ENCODE data around the gene RGMA. TPM values are rescaled to one million over a fixed set of nuclear protein-coding genes. Genes with fewer than 3 reads are reported as not detected.

Gene RGMA
- total and polyA plus RNA-seq, 2 donors (not counting 3 experiments of a cell fraction or from before 2014, with no cell fraction given) = 0.06 to 0.13 TPM

DNA sequence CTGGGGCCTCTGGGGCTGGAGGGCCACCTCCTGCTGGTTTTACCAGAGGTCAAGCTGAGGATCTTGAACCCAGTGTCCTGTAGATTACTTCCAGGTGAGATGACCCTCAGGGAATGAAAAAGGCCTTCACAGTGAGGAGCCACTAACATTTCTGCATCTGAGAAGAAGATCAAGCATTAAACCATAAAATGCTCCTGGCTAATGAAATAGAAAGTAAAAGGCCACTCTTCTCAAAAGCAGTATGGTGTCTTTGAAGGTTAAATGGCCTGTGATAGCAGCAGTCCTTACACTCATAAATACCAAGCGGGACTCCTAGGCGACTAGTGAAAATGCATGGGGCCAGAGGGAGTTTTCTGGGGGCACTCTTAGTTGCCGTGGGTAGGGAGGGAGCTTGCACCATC, 47.0 kb upstream of the RGMA start:
- Histone ChIP-seq H3K4me2 (ENCODE audit: insufficient read depth, low read length) (no peak overlapping the region), H3K27me3 (ENCODE audit: control insufficient read depth in 2 of 2, insufficient read depth in 2 of 2, low read length in 2 of 2) (no peaks in the 10 kb centered on the region), H2AFZ (ENCODE audit: low read depth, low read length) (no peak overlapping the region), H3K9me3 (replicated peaks; ENCODE audit: control insufficient read depth, insufficient read depth, low read length) (peaks cover 4% of the 10 kb centered on the region), H3K79me2 (ENCODE audit: control insufficient read depth, insufficient read depth, low read length) (no peaks in the 10 kb centered on the region), H3K4me1 (ENCODE audit: control insufficient read depth, extremely low read depth, insufficient read depth, low read length) (no peaks in the 10 kb centered on the region), H3K9ac (replicated peaks; ENCODE audit: extremely low read depth, insufficient read depth, low read length) (no peak overlapping the region), H4K20me1 (replicated peaks; ENCODE audit: control insufficient read depth, extremely low read depth, insufficient read depth, low read length) (no peaks in the 10 kb centered on the region), H3K27ac (ENCODE audit: insufficient read depth, low read depth, low read length) (no peak overlapping the region), H3K4me3 (replicated peaks in 1 of 3; ENCODE audit: insufficient read depth in 1 of 3, low read depth in 1 of 3, low read length in 3 of 3) (no peak overlapping the region), H3K36me3 (ENCODE audit: control insufficient read depth in 2 of 2, extremely low read depth in 1 of 2, insufficient read depth in 2 of 2, low read length in 2 of 2) (no peaks in the 10 kb centered on the region), H3K9me1 (replicated peaks; ENCODE audit: control insufficient read depth, extremely low read depth, insufficient read depth, low read length) (no peaks in the 10 kb centered on the region)
- FAIRE-seq (no peak), DNase-seq (ENCODE audit: low read depth, low spot score) (no peak)
- dilution Hi-C loops (cut with MboI; ENCODE audit: extremely low pct_ligation_motif_present, low sequenced_read_pairs) (no loop called here), intact Hi-C loops (cut with micrococcal nuclease) (no loop called here)
- POLR2A ChIA-PET = no interaction called here
- CTCF ChIA-PET = no interaction called here
- TF ChIP-seq, protein P1, sequence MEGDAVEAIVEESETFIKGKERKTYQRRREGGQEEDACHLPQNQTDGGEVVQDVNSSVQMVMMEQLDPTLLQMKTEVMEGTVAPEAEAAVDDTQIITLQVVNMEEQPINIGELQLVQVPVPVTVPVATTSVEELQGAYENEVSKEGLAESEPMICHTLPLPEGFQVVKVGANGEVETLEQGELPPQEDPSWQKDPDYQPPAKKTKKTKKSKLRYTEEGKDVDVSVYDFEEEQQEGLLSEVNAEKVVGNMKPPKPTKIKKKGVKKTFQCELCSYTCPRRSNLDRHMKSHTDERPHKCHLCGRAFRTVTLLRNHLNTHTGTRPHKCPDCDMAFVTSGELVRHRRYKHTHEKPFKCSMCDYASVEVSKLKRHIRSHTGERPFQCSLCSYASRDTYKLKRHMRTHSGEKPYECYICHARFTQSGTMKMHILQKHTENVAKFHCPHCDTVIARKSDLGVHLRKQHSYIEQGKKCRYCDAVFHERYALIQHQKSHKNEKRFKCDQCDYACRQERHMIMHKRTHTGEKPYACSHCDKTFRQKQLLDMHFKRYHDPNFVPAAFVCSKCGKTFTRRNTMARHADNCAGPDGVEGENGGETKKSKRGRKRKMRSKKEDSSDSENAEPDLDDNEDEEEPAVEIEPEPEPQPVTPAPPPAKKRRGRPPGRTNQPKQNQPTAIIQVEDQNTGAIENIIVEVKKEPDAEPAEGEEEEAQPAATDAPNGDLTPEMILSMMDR (IDR thresholded peaks at IDR 0.05; ENCODE audit: extremely low read depth in 1 of 2, insufficient read depth in 1 of 2, low read depth in 1 of 2, low read length in 2 of 2) = no peak
- no peak for TF ChIP-seq JUN (IDR thresholded peaks at IDR 0.05; ENCODE audit: borderline replicate concordance, insufficient read depth, insufficient read length, low read depth)
- TF ChIP-seq POLR2A (IDR thresholded peaks at IDR 0.05; ENCODE audit: low read depth, low read length) = no peak
- no peak for TF ChIP-seq GATA2 (IDR thresholded peaks at IDR 0.05; ENCODE audit: insufficient read depth, insufficient read length, low read depth, low read length)
- TF ChIP-seq POLR2AphosphoS5 (IDR thresholded peaks at IDR 0.05; ENCODE audit: insufficient read depth, low read depth, low read length) = no peak
- TF ChIP-seq EZH2 (IDR thresholded peaks at IDR 0.05; ENCODE audit: borderline replicate concordance, low read depth, low read length, severe bottlenecking) = no peak
- no peak for TF ChIP-seq MYC (IDR thresholded peaks at IDR 0.05; ENCODE audit: low read depth, low read length)
- TF ChIP-seq, protein P2, sequence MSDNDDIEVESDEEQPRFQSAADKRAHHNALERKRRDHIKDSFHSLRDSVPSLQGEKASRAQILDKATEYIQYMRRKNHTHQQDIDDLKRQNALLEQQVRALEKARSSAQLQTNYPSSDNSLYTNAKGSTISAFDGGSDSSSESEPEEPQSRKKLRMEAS (IDR thresholded peaks at IDR 0.05; ENCODE audit: insufficient read depth, insufficient read length) = no peak
- no peak for TF ChIP-seq FOS (IDR thresholded peaks at IDR 0.05; ENCODE audit: borderline replicate concordance, insufficient read depth, low read length)
- BruUV-seq (replicated peaks) = no TSS peak
